Kidney epithelial cell (primary cell): ENCODE measurements around the gene SCMH1. TPM values are rescaled to one million over a fixed set of nuclear protein-coding genes. Genes with fewer than 3 reads are reported as not detected.

Experiments used
- DNase-seq: peaks from one replicate; pipeline ENCODE4 v3.0.0-alpha.2; 2010; ENCODE audit warnings: low read depth
- H3K27me3 ChIP-seq: 2 replicates; pipeline ENCODE4 v1.6.0; 2011; ENCODE audit warnings: low read length; ENCODE audit not compliant: control insufficient read depth, insufficient read depth
- H3K36me3 ChIP-seq: 2 replicates; pipeline ENCODE4 v1.5.1; 2011; ENCODE audit warnings: low read length; ENCODE audit not compliant: control insufficient read depth, insufficient read depth
- H3K4me3 ChIP-seq: 2 replicates; pipeline ENCODE4 v1.5.1; 2011; ENCODE audit warnings: low read depth, mild to moderate bottlenecking, control low read depth, low read length
- total RNA-seq: library from RNA; depleted of rRNA; stranded (reverse); fragments of >200 nt; gene quantifications from 2 replicates; pipeline ENCODE4 v1.2.3, GENCODE V29; 2015
- TF ChIP-seq, protein P1 (sequence below): IDR thresholded peaks from 2 replicates; pipeline ENCODE4 v1.5.1; 2011; ENCODE audit warnings: mild to moderate bottlenecking, moderate library complexity, low read length, control low read depth, inconsistent platforms; ENCODE audit not compliant: insufficient read depth, poor library complexity, severe bottlenecking

The SCMH1 gene
- total RNA-seq, 1 donor from 2014 or later = 24.3 TPM

DNA sequence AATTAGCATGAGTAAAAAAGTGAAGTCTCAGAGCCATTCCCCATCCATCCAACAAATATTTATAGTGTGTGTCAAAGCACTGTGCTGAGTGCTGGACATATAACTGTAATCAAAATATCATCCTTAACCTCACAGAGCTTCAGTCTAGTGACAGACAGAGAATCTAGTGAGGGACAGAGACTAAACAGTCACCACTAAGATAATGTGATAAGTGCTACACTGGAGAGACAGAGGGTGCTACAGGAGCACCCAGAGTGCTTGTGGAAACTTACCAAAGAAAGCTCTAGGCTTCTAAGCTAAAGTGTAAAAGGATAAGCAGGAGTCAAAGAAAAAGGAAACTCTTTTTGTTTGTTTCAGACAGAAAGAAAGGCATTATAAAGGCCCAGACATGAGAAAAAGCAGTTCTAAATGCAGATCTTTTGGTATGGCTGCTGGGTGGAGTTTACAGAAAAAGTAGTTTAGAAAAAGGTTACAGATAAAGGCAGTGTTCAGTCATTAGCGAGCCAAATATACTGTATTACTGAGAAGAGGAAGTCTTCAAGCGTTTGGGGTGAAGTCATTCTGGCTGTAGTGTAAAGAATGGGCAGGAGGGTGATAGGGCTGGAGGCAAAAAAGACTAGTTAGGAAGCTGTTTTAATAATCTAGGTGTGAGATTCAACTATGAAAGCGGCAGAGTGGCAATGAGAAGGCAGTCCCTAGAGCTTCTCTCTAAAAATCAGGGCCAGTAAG, 83.8 kb downstream of the SCMH1 start:
- Histone ChIP-seq H3K27me3 (no peaks in the 10 kb centered on the region), H3K4me3 (no peak overlapping the region), H3K36me3 (no peaks in the 10 kb centered on the region)
- no peak for DNase-seq
- TF ChIP-seq, protein P1, sequence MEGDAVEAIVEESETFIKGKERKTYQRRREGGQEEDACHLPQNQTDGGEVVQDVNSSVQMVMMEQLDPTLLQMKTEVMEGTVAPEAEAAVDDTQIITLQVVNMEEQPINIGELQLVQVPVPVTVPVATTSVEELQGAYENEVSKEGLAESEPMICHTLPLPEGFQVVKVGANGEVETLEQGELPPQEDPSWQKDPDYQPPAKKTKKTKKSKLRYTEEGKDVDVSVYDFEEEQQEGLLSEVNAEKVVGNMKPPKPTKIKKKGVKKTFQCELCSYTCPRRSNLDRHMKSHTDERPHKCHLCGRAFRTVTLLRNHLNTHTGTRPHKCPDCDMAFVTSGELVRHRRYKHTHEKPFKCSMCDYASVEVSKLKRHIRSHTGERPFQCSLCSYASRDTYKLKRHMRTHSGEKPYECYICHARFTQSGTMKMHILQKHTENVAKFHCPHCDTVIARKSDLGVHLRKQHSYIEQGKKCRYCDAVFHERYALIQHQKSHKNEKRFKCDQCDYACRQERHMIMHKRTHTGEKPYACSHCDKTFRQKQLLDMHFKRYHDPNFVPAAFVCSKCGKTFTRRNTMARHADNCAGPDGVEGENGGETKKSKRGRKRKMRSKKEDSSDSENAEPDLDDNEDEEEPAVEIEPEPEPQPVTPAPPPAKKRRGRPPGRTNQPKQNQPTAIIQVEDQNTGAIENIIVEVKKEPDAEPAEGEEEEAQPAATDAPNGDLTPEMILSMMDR = no peak

DNA sequence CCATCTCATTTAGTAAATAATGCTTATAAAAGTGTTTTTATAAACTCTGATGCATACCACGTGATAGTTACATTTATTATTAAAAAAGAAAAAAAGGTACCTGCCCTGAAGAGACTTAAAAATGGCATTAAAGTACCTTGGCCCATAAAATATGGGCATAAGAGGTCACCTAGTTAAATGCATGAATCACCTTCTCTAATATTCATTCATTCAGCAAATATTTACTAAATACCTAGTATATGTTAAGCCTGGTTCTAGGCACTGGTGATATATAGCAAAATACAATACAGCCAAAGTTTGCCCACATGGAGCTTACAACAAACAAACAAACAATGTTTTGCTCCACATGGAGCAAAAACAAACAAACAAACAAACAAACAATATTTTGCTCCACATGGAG, 87.0 kb downstream of the SCMH1 start:
- Histone ChIP-seq H3K36me3 (no peaks in the 10 kb centered on the region), H3K4me3 (no peak overlapping the region), H3K27me3 (no peaks in the 10 kb centered on the region)
- TF ChIP-seq, protein P1 = no peak
- no peak for DNase-seq

DNA sequence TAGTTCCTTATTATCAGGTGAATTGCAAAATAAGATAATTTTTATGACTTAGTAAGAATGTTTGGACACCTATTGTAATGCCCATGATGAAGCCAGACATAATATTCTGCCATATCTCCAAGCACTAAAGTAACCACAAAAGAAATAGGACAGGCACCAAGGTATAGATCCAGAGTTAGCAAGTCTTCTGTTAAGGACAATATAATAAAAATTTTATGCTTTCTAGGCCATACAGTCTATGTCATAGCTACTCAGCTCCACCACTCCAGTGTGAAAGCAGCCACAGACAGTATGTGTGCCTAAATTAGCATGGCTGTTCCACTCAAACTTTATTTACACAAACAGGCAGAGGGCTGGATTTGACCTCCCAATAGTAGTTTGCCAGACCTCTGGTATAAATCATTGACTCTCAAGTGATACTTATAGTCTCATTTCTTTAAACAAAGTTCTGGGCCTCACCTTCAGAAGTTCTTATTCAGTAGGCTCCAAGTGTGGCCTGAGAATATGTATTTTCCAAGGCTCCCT, 88.3 kb downstream of the SCMH1 start:
- Histone ChIP-seq H3K4me3 (no peak overlapping the region), H3K27me3 (no peaks in the 10 kb centered on the region), H3K36me3 (no peaks in the 10 kb centered on the region)
- no peak for DNase-seq
- TF ChIP-seq, protein P1 = no peak

DNA sequence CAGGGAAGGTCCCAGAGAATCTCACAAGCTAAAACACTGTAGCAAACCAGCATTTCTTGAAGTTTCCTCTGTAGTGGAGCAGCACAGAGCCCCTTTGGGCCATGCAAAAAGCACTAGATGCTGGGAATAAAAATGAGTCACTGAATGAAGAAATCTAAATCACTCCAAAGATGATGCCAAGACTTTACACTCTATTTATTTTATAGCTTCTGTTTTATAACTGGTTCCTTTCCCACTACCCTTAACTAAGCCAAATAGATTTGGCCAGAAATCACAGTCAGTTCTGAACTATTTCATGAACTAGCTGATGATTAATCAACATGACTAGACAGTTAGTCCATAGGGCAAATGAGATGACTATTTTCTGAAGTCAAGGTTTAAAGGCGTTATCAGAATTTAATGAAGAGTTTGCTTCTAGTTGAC, 89.5 kb downstream of the SCMH1 start:
- peak; percentile 86 for DNase-seq
- Histone ChIP-seq H3K4me3 (no peak overlapping the region), H3K27me3 (no peaks in the 10 kb centered on the region), H3K36me3 (no peaks in the 10 kb centered on the region)
- TF ChIP-seq, protein P1 = no peak

DNA sequence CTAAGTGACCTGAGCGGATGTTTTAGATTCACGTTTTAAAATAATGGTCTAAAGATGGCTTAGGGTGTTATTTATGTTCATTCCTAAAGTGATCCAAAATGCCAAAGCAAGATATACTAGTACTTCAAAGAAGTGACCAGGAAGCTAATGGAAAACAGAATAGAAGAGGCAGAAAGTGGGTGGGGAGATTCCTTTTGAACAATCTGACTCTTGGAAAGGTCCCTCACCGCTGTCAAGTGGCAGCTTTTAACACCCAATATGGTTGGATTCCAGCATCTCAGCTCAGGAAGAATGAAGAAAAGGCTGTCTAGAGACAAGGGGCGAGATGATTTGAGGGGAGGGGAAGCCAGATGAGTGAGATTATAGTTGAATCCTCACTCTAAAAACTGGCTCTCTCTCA, 90.3 kb downstream of the SCMH1 start:
- DNase-seq = no peak
- Histone ChIP-seq H3K36me3 (no peaks in the 10 kb centered on the region), H3K4me3 (no peak overlapping the region), H3K27me3 (no peaks in the 10 kb centered on the region)
- TF ChIP-seq, protein P1 = no peak

DNA sequence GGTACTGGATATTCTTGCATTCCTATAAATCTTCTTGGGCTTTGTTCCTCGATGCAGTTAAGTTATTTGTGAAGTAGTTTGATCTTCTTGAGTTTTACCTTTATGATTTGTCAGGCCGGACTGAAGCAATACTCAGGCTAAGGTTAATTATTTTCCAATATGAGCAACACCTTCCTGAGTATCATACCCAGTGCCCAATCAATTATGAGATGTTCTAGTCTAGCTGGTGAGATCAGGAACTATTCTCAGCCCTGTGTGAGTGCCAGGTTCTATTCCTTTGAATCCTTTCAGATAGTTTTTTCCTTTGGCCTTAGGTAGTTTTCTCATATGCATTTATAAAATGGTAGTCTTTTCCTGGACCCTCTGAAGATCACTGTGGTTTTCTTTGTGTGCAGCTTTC, 92.5 kb downstream of the SCMH1 start:
- H3K36me3 ChIP-seq = no peaks in the 10 kb centered on the region
- no peak for DNase-seq
- TF ChIP-seq, protein P1 = no peak
- no peaks in the 10 kb centered on the region for H3K27me3 ChIP-seq
- no peak overlapping the region for H3K4me3 ChIP-seq
